IMR-90 (cell line): ENCODE results near the gene LDLRAD4. TPM values are rescaled to one million over a fixed set of nuclear protein-coding genes. Genes with fewer than 3 reads are reported as not detected.

Experiments used
- ATAC-seq: fragments of 200-7000 bp; cut with Tn5 transposase; 2 replicates; pipeline ENCODE4 v1.9.1; 2020; ENCODE audit warnings: low read depth, mild to moderate bottlenecking, moderate library complexity
- BruUV-seq: library from RNA; stranded (reverse); fragments of 400-500 nt; replicated peaks from 2 replicates; lab custom pipeline; 2021; lab: Mats Ljungman, UMichigan
- CTCF ChIA-PET: fragments of 300-600 bp; formaldehyde crosslinking; extraction: SDS; loops from one replicate; lab custom pipeline; 2021; ENCODE audit warnings: antibody characterized with exemption; lab: Yijun Ruan, JAX
- POLR2A ChIA-PET: fragments of 300-600 bp; sonication (Branson Sonifier 250); formaldehyde crosslinking; loops from one replicate; lab custom pipeline; 2022; ENCODE audit warnings: antibody characterized with exemption; ENCODE audit not compliant: unreplicated experiment; lab: Charles Lee
- DNase-seq: peaks from one replicate; pipeline ENCODE4 v3.0.0; 2013
- H2AFZ ChIP-seq: replicated peaks from 2 replicates; pipeline ENCODE3; 2013; ENCODE audit warnings: low read length, mild to moderate bottlenecking; ENCODE audit not compliant: poor library complexity
- H2AK5ac ChIP-seq: 2 replicates; pipeline ENCODE4 v1.6.1; 2013; ENCODE audit warnings: low read depth, low read length, inconsistent platforms
- H2AK9ac ChIP-seq: replicated peaks from 2 replicates; pipeline ENCODE3; 2013; ENCODE audit warnings: mild to moderate bottlenecking, low read depth, low read length, moderate library complexity; ENCODE audit not compliant: poor library complexity
- H2BK120ac ChIP-seq: 2 replicates; pipeline ENCODE4 v1.6.1; 2013; ENCODE audit warnings: low read depth, low read length, inconsistent platforms
- H2BK15ac ChIP-seq: 3 replicates; pipeline ENCODE4 v1.6.1; 2013; ENCODE audit warnings: low read depth, low read length, inconsistent platforms
- H2BK20ac ChIP-seq: 2 replicates; pipeline ENCODE4 v1.6.1; 2013; ENCODE audit warnings: low read depth, mild to moderate bottlenecking, inconsistent platforms, low read length, moderate library complexity
- H2BK5ac ChIP-seq: 2 replicates; pipeline ENCODE4 v1.6.1; 2013; ENCODE audit warnings: mild to moderate bottlenecking, low read depth, low read length, inconsistent platforms; ENCODE audit not compliant: poor library complexity, severe bottlenecking
- H3K14ac ChIP-seq: replicated peaks from 2 replicates; pipeline ENCODE4 v1.6.1; 2013; ENCODE audit warnings: low read depth, low read length, inconsistent platforms
- H3K18ac ChIP-seq: 2 replicates; pipeline ENCODE4 v1.6.1; 2013; ENCODE audit warnings: low read depth, low read length, control low read depth
- H3K23ac ChIP-seq: 2 replicates; pipeline ENCODE4 v1.6.1; 2013; ENCODE audit warnings: low read depth, low read length, inconsistent platforms
- H3K27ac ChIP-seq: 2 replicates; pipeline ENCODE4 v1.5.1; 2013; ENCODE audit warnings: mild to moderate bottlenecking, control low read depth, low read length; ENCODE audit not compliant: insufficient read depth
- H3K27me3 ChIP-seq: 2 replicates; pipeline ENCODE4 v1.6.1; 2013; ENCODE audit warnings: low read length; ENCODE audit not compliant: control insufficient read depth, insufficient read depth
- H3K36me3 ChIP-seq: 2 replicates; pipeline ENCODE4 v1.6.1; 2013; ENCODE audit warnings: low read length, mixed read lengths; ENCODE audit not compliant: control insufficient read depth, insufficient read depth
- H3K4ac ChIP-seq: 2 replicates; pipeline ENCODE4 v1.6.1; 2013; ENCODE audit warnings: low read depth, low read length, inconsistent platforms
- H3K4me1 ChIP-seq: 2 replicates; pipeline ENCODE4 v1.6.1; 2013; ENCODE audit warnings: low read length, mixed read lengths; ENCODE audit not compliant: control insufficient read depth, insufficient read depth
- H3K4me2 ChIP-seq: 2 replicates; pipeline ENCODE4 v1.6.1; 2013; ENCODE audit warnings: low read depth, mild to moderate bottlenecking, control low read depth, low read length, moderate library complexity
- H3K4me3 ChIP-seq: 2 replicates; pipeline ENCODE4 v1.5.1; 2013; ENCODE audit warnings: low read depth, mild to moderate bottlenecking, control low read depth, low read length, moderate library complexity; ENCODE audit not compliant: insufficient read depth
- H3K56ac ChIP-seq: 2 replicates; pipeline ENCODE4 v1.6.1; 2013; ENCODE audit warnings: low read length, inconsistent platforms; ENCODE audit not compliant: insufficient read depth; ENCODE audit errors: extremely low read depth
- H3K79me1 ChIP-seq, 2 experiments: 2 replicates each; pipeline ENCODE4 v1.6.1; 2013; ENCODE audit warnings: low read length in 2 of 2, inconsistent platforms in 1 of 2, low read depth in 1 of 2
- H3K9ac ChIP-seq: 2 replicates; pipeline ENCODE4 v1.6.1; 2013; ENCODE audit warnings: low read depth, low read length, control low read depth
- H3K9me1 ChIP-seq: 2 replicates; pipeline ENCODE4 v1.6.1; 2013; ENCODE audit warnings: low read length, inconsistent platforms; ENCODE audit not compliant: insufficient read depth
- H3K9me3 ChIP-seq: 2 replicates; pipeline ENCODE4 v1.6.1; 2013; ENCODE audit warnings: low read length; ENCODE audit not compliant: control insufficient read depth, insufficient read depth
- H4K20me1 ChIP-seq: 2 replicates; pipeline ENCODE4 v1.6.1; 2013; ENCODE audit warnings: low read length, inconsistent platforms; ENCODE audit not compliant: insufficient read depth
- H4K5ac ChIP-seq: 2 replicates; pipeline ENCODE4 v1.6.1; 2013; ENCODE audit warnings: mild to moderate bottlenecking, low read depth, low read length, control low read depth
- H4K8ac ChIP-seq, 2 experiments: 2 replicates each; pipeline ENCODE4 v1.6.1; 2013; ENCODE audit warnings: low read depth in 2 of 2, low read length in 2 of 2, control low read depth in 1 of 2, inconsistent platforms in 1 of 2
- H4K91ac ChIP-seq: 2 replicates; pipeline ENCODE4 v1.6.1; 2013; ENCODE audit warnings: low read depth, low read length, inconsistent platforms; ENCODE audit not compliant: insufficient read depth
- BHLHE40 ChIP-seq: fragments of 150-350 bp; IDR thresholded peaks from 2 replicates; pipeline ENCODE4 v1.6.1; 2016; ENCODE audit warnings: mild to moderate bottlenecking, low read depth, low read length
- CEBPB ChIP-seq: IDR thresholded peaks from 2 replicates; pipeline ENCODE4 v1.6.1; 2012; ENCODE audit warnings: low read depth, low read length, improper control_type of control experiment
- CHD1 ChIP-seq: IDR thresholded peaks from 2 replicates; pipeline ENCODE4 v1.6.1; 2012; ENCODE audit warnings: low read depth, low read length, improper control_type of control experiment
- CTCF ChIP-seq: conservative IDR thresholded peaks from 2 replicates; pipeline ENCODE4 v1.5.1; 2012; ENCODE audit warnings: mild to moderate bottlenecking, low read depth, low read length, improper control_type of control experiment
- ELK1 ChIP-seq: fragments of 150-350 bp; IDR thresholded peaks from 2 replicates; pipeline ENCODE4 v1.6.1; 2016; ENCODE audit warnings: low read depth, mild to moderate bottlenecking, low read length, moderate library complexity, borderline replicate concordance
- FOS ChIP-seq: fragments of 150-350 bp; IDR thresholded peaks from 2 replicates; pipeline ENCODE4 v1.6.1; 2016; ENCODE audit warnings: low read depth, low read length
- MAFK ChIP-seq: IDR thresholded peaks from 2 replicates; pipeline ENCODE4 v1.6.1; 2012; ENCODE audit warnings: low read depth, low read length, improper control_type of control experiment
- MAZ ChIP-seq: IDR thresholded peaks from 2 replicates; pipeline ENCODE4 v1.6.1; 2012; ENCODE audit warnings: low read depth, mild to moderate bottlenecking, low read length, improper control_type of control experiment, moderate library complexity, borderline replicate concordance
- MXI1 ChIP-seq: IDR thresholded peaks from 2 replicates; pipeline ENCODE4 v1.6.1; 2012; ENCODE audit warnings: low read depth, mild to moderate bottlenecking, low read length, moderate library complexity, borderline replicate concordance
- NFE2L2 ChIP-seq: fragments of 150-350 bp; IDR thresholded peaks from 2 replicates; pipeline ENCODE4 v1.6.1; 2016; ENCODE audit warnings: low read depth, mild to moderate bottlenecking, low read length
- POLR2A ChIP-seq: IDR thresholded peaks from 2 replicates; pipeline ENCODE4 v1.6.1; 2012; ENCODE audit warnings: mild to moderate bottlenecking, low read depth, low read length
- RAD21 ChIP-seq: IDR thresholded peaks from 2 replicates; pipeline ENCODE4 v1.6.1; 2012; ENCODE audit warnings: low read length, improper control_type of control experiment
- RCOR1 ChIP-seq: IDR thresholded peaks from 2 replicates; pipeline ENCODE4 v1.6.1; 2012; ENCODE audit warnings: mild to moderate bottlenecking, low read length, improper control_type of control experiment; ENCODE audit not compliant: insufficient replicate concordance
- RFX5 ChIP-seq: IDR thresholded peaks from 2 replicates; pipeline ENCODE4 v1.8.0; 2012; ENCODE audit warnings: low read depth, mild to moderate bottlenecking, low read length, moderate library complexity
- SMC3 ChIP-seq: fragments of 150-350 bp; IDR thresholded peaks from 2 replicates; pipeline ENCODE4 v1.6.1; 2016; ENCODE audit warnings: low read depth, mild to moderate bottlenecking, antibody characterized with exemption, low read length, moderate library complexity
- USF2 ChIP-seq: fragments of 150-350 bp; IDR thresholded peaks from 2 replicates; pipeline ENCODE4 v1.6.1; 2017; ENCODE audit warnings: mild to moderate bottlenecking, antibody characterized with exemption, low read length, low read depth
- WGBS, 2 experiments: methylation state at CpG; one replicate each; pipeline versions ENCODE4 v1.1.5 to v1.1.7; 2013; ENCODE audit warnings: missing lambda C conversion rate in 2 of 2; ENCODE audit not compliant: insufficient read length in 1 of 2; ENCODE audit errors: extremely low coverage in 2 of 2; 5-methylcytosine and 5-hydroxymethylcytosine counted together
- dilution Hi-C: fragments of 300-500 bp; cut with HindIII; formaldehyde crosslinking; loops from one replicate; pipeline ENCODE4 v1.14.3; 2018; ENCODE audit warnings: low sequenced_read_pairs; ENCODE audit not compliant: unreplicated experiment
- in situ Hi-C: fragments of 300-500 bp; cut with MboI; formaldehyde crosslinking; loops from 3 replicates; pipeline ENCODE4 v1.14.3; 2019; ENCODE audit warnings: low sequenced_read_pairs, inconsistent platforms, mixed read lengths
- intact Hi-C: fragments of 100-400 bp; cut with micrococcal nuclease; formaldehyde crosslinking; loops from 2 replicates; pipeline ENCODE4 v1.10.0; 2022
- polyA plus RNA-seq, 3 experiments: library from polyadenylated mRNA; depleted of rRNA; stranded (reverse); fragments of >200 nt; gene quantifications; 2 replicates each; pipeline ENCODE4 v1.2.3, GENCODE V29; 2012; ENCODE audit warnings: low replicate concordance in 1 of 3
- total RNA-seq: library from RNA; depleted of rRNA; stranded (reverse); fragments of >200 nt; gene quantifications from 2 replicates; pipeline ENCODE4 v1.2.3, GENCODE V29; 2012

The LDLRAD4 gene
- total and polyA plus RNA-seq, 2 of the 4 experiments (the other 2 are of a cell fraction) = not detected

GRCh38 chr18:13474907-13475545 lies 256.5 kb downstream of the LDLRAD4 start:
- no peak overlapping the region for H3K18ac ChIP-seq
- H3K9me3 ChIP-seq = no peaks in the 10 kb centered on the region
- ChIA-PET CTCF (no interaction called here), POLR2A (no interaction called here)
- H2BK15ac ChIP-seq = no peak overlapping the region
- H2BK20ac ChIP-seq = no peak overlapping the region
- no peaks in the 10 kb centered on the region for H3K79me1 ChIP-seq
- no peak overlapping the region for H2BK5ac ChIP-seq
- H3K4ac ChIP-seq = no peak overlapping the region
- H3K23ac ChIP-seq = no peak overlapping the region
- H3K56ac ChIP-seq = no peak overlapping the region
- no peaks in the 10 kb centered on the region for H3K9me1 ChIP-seq
- no peak overlapping the region for H2AK9ac ChIP-seq
- no peak overlapping the region for H3K9ac ChIP-seq
- dilution Hi-C loops (no loop called here), intact Hi-C loops (no loop called here), in situ Hi-C loops (no loop called here)
- no CpG with 5 or more reads among the region's 6 CpGs for WGBS, 2 experiments
- H2AK5ac ChIP-seq = no peak overlapping the region
- no peaks in the 10 kb centered on the region for H3K4me1 ChIP-seq
- no peaks in the 10 kb centered on the region for H3K36me3 ChIP-seq
- H3K14ac ChIP-seq = no peak overlapping the region
- no peaks in the 10 kb centered on the region; the same call in 1 of the 2 replicates for H3K27me3 ChIP-seq
- no peak for TF ChIP-seq CHD1
- TF ChIP-seq NFE2L2 = no peak
- TF ChIP-seq SMC3 = no peak
- no peak for TF ChIP-seq RFX5
- no peak for TF ChIP-seq BHLHE40
- TF ChIP-seq RAD21 = no peak
- no peak for TF ChIP-seq MAFK
- TF ChIP-seq USF2 = no peak
- TF ChIP-seq RCOR1 = no peak
- no peak for TF ChIP-seq CTCF
- TF ChIP-seq CEBPB = no peak
- TF ChIP-seq ELK1 = no peak
- no peak for TF ChIP-seq FOS
- no peak for TF ChIP-seq POLR2A
- no peak for TF ChIP-seq MXI1
- TF ChIP-seq MAZ = no peak
- DNase-seq (no peak), ATAC-seq (no peak)
- H4K8ac ChIP-seq = no peak overlapping the region
- H3K4me3 ChIP-seq = no peak overlapping the region
- BruUV-seq = no TSS peak
- H3K27ac ChIP-seq = no peak overlapping the region
- H2BK120ac ChIP-seq = no peak overlapping the region
- H4K20me1 ChIP-seq = no peaks in the 10 kb centered on the region
- no peak overlapping the region for H3K4me2 ChIP-seq
- H4K91ac ChIP-seq = no peak overlapping the region
- no peak overlapping the region for H4K5ac ChIP-seq
- H2AFZ ChIP-seq = no peak overlapping the region
